ENCODE results near the gene KRTDAP. TPM values are rescaled to one million over a fixed set of nuclear protein-coding genes. Genes with fewer than 3 reads are reported as not detected.

KRTDAP gene
- total RNA-seq, 1 donor from 2014 or later: not detected

DNA sequence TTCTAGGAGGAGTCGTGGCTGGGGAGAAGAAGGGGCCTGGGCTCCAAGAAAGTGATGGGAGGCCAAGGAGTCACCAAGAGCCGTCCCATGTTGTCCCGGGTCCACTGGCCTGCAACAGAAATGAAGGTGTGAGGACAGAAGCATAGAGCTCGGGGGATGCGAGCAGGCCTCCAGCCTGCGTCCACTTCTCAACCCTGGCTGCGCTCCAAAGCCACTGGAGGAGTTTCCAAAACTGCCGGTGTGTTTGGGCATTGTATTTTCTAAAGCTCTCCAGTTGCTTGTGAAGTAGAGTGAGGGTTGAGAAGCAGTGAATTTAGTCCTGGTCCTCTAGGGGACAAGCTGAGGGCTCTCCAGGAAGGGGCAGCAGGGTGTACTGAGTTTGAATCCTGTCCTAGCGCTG is 29.2 kb downstream of the KRTDAP start:
- TF ChIP-seq, protein P1, sequence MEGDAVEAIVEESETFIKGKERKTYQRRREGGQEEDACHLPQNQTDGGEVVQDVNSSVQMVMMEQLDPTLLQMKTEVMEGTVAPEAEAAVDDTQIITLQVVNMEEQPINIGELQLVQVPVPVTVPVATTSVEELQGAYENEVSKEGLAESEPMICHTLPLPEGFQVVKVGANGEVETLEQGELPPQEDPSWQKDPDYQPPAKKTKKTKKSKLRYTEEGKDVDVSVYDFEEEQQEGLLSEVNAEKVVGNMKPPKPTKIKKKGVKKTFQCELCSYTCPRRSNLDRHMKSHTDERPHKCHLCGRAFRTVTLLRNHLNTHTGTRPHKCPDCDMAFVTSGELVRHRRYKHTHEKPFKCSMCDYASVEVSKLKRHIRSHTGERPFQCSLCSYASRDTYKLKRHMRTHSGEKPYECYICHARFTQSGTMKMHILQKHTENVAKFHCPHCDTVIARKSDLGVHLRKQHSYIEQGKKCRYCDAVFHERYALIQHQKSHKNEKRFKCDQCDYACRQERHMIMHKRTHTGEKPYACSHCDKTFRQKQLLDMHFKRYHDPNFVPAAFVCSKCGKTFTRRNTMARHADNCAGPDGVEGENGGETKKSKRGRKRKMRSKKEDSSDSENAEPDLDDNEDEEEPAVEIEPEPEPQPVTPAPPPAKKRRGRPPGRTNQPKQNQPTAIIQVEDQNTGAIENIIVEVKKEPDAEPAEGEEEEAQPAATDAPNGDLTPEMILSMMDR (IDR thresholded peaks at IDR 0.05): no peak
- POLR2A ChIA-PET: interaction anchor here (0.7 to 4.9 kb wide), 6 partner anchors 12 to 247 kb away, joined by 3 to 46 read pairs (median 6); partner anchors contain the start of genes CD22 and FFAR1
- Mint-ChIP-seq H3K36me3 (ENCODE audit: low read depth) (no peaks in the 10 kb centered on the region), H3K4me3 (peak overlapping the region; percentile 45), H3K27ac (peak overlapping the region; percentile 55), H3K4me1 (peaks cover 77% of the 10 kb centered on the region), H3K9me3 (no peaks in the 10 kb centered on the region), H3K27me3 (no peaks in the 10 kb centered on the region)
- CTCF ChIA-PET: interaction anchor here (1.6 kb wide), 1 partner anchor 146 kb away, joined by 3 read pairs; no protein-coding TSS in a partner anchor
- DNase-seq (no peak), ATAC-seq (ENCODE audit: low read depth) (no peak)
- intact Hi-C loops (cut with micrococcal nuclease): loop anchor here (5.0 to 10.0 kb wide), 3 partner anchors 249 to 396 kb away; partner anchors contain the start of gene FXYD7

GRCh38 chr19:35460608-35461007 is 29.7 kb downstream of the KRTDAP start:
- intact Hi-C loops (cut with micrococcal nuclease): loop anchor here (5.0 to 10.0 kb wide), 3 partner anchors 248 to 396 kb away; partner anchors contain the start of gene FXYD7
- Mint-ChIP-seq H3K27ac (peak overlapping the region; percentile 55), H3K4me1 (peaks cover 81% of the 10 kb centered on the region), H3K36me3 (ENCODE audit: low read depth) (no peaks in the 10 kb centered on the region), H3K4me3 (peak overlapping the region; percentile 45), H3K27me3 (no peaks in the 10 kb centered on the region), H3K9me3 (no peaks in the 10 kb centered on the region)
- ATAC-seq (ENCODE audit: low read depth): no peak
- DNase-seq: no peak
- CTCF ChIA-PET: interaction anchor here (2.2 to 3.7 kb wide), 2 partner anchors 8 to 35 kb away, joined by 6 to 18 read pairs; no protein-coding TSS in a partner anchor
- POLR2A ChIA-PET: interaction anchor here (0.7 to 4.9 kb wide), 6 partner anchors 80 to 246 kb away, joined by 3 to 46 read pairs (median 6); partner anchors contain the start of genes CD22 and FFAR1
- TF ChIP-seq, protein P1 (IDR thresholded peaks at IDR 0.05): no peak

- ChIA-PET CTCF (interaction anchor here (2.2 to 3.7 kb wide), 2 partner anchors 9 to 36 kb away, joined by 6 to 18 read pairs; no protein-coding TSS in a partner anchor), POLR2A (interaction anchor here (0.6 to 4.9 kb wide), 8 partner anchors 31 to 1096 kb away, joined by 3 to 46 read pairs (median 4); partner anchors contain the start of genes CD22 and FFAR1)
- Mint-ChIP-seq H3K4me1 (peaks cover 85% of the 10 kb centered on the region), H3K9me3 (no peaks in the 10 kb centered on the region), H3K27me3 (no peaks in the 10 kb centered on the region), H3K27ac (peak overlapping the region; percentile 47), H3K4me3 (peak overlapping the region; percentile 6), H3K36me3 (ENCODE audit: low read depth) (no peaks in the 10 kb centered on the region)
- no peak for ATAC-seq (ENCODE audit: low read depth)
- DNase-seq: no peak
- intact Hi-C loops (cut with micrococcal nuclease): loop anchor here (1.0 to 10.0 kb wide), 4 partner anchors 25 to 395 kb away; partner anchors contain the start of gene FXYD7
- TF ChIP-seq, protein P1 (IDR thresholded peaks at IDR 0.05): no peak
These were observed 30.7 kb downstream of the KRTDAP start for GRCh38 chr19:35459414-35460082.

- TF ChIP-seq, protein P1 (IDR thresholded peaks at IDR 0.05): no peak
- no peaks in the 10 kb centered on the region for H3K36me3 Mint-ChIP-seq (ENCODE audit: low read depth)
- peak; percentile 46 for DNase-seq
- peak; percentile 63 for ATAC-seq (ENCODE audit: low read depth)
- H3K9me3 Mint-ChIP-seq: no peaks in the 10 kb centered on the region
- ChIA-PET CTCF (interaction anchor here (2.2 to 3.7 kb wide), 2 partner anchors 10 to 37 kb away, joined by 6 to 18 read pairs; no protein-coding TSS in a partner anchor), POLR2A (interaction anchor here (0.6 to 4.9 kb wide), 7 partner anchors 9 to 135 kb away, joined by 3 to 33 read pairs (median 4); partner anchors contain the start of gene FFAR1)
- H3K27ac Mint-ChIP-seq: peak overlapping the region; percentile 76
- no peaks in the 10 kb centered on the region for H3K27me3 Mint-ChIP-seq
- intact Hi-C loops (cut with micrococcal nuclease): loop anchor here (1.0 kb wide), 1 partner anchor 25 kb away; no protein-coding TSS in a partner anchor
- H3K4me1 Mint-ChIP-seq: peaks cover 82% of the 10 kb centered on the region
- peak overlapping the region; percentile 56 for H3K4me3 Mint-ChIP-seq
These were observed 31.4 kb downstream of the KRTDAP start for GRCh38 chr19:35458731-35459391.

All from activated B cell treated with CpG ODN at 0.5 μM for 24 hours (primary cell).